MCF 10A (cell line): ENCODE data around the gene ADCY5. TPM values are rescaled to one million over a fixed set of nuclear protein-coding genes. Genes with fewer than 3 reads are reported as not detected.

Source experiments
- BruUV-seq: library from RNA; stranded (reverse); fragments of 400-500 nt; replicated peaks from 2 replicates; lab custom pipeline; 2021; lab: Mats Ljungman, UMichigan
- CTCF ChIA-PET: fragments of 300-600 bp; sonication (Branson Sonifier 250); formaldehyde crosslinking; extraction: SDS; loops from one replicate; lab custom pipeline; 2021; ENCODE audit warnings: antibody characterized with exemption, inconsistent platforms; lab: Yijun Ruan, JAX
- POLR2A ChIA-PET: fragments of 300-600, 350-650 bp; sonication (Branson Sonifier 250); formaldehyde crosslinking; extraction: SDS; loops from one replicate; lab custom pipeline; 2020; ENCODE audit warnings: antibody characterized with exemption, inconsistent platforms; lab: Yijun Ruan, JAX
- DNase-seq: peaks from one replicate; pipeline ENCODE4 v3.0.0-alpha.2; 2018; ENCODE audit not compliant: unreplicated experiment
- H3K27ac Mint-ChIP-seq: one replicate; pipeline ENCODE4 v1.8.0; 2022; ENCODE audit warnings: mild to moderate bottlenecking, low read depth, mixed read lengths; ENCODE audit not compliant: unreplicated experiment
- H3K27me3 Mint-ChIP-seq: one replicate; pipeline ENCODE4 v1.8.0; 2022; ENCODE audit warnings: mixed read lengths; ENCODE audit not compliant: insufficient read depth, unreplicated experiment
- H3K36me3 Mint-ChIP-seq: one replicate; pipeline ENCODE4 v1.8.0; 2022; ENCODE audit warnings: mild to moderate bottlenecking, moderate library complexity, mixed read lengths; ENCODE audit not compliant: insufficient read depth, unreplicated experiment
- H3K4me1 Mint-ChIP-seq: one replicate; pipeline ENCODE4 v1.8.0; 2022; ENCODE audit warnings: mixed read lengths; ENCODE audit not compliant: insufficient read depth, unreplicated experiment
- H3K4me3 Mint-ChIP-seq: one replicate; pipeline ENCODE4 v1.8.0; 2022; ENCODE audit warnings: mild to moderate bottlenecking, moderate library complexity, mixed read lengths; ENCODE audit not compliant: unreplicated experiment
- H3K9me3 Mint-ChIP-seq: one replicate; pipeline ENCODE4 v1.8.0; 2022; ENCODE audit warnings: mixed read lengths; ENCODE audit not compliant: unreplicated experiment
- intact Hi-C: fragments of 100-400 bp; cut with micrococcal nuclease; formaldehyde crosslinking; loops from 2 replicates; pipeline ENCODE4 v1.14.1; 2022
- total RNA-seq: library from RNA; stranded (reverse); gene quantifications from 2 replicates; pipeline ENCODE4 v1.2.3, GENCODE V29; 2022
- TF ChIP-seq, protein P1 (sequence below): fragments of 200-600 bp; IDR thresholded peaks from one replicate; pipeline ENCODE4 v1.8.0; 2022; ENCODE audit warnings: antibody characterized with exemption, mild to moderate bottlenecking; ENCODE audit not compliant: unreplicated experiment

Gene ADCY5
- total RNA-seq, 1 experiment from 2014 or later, result not detected

DNA sequence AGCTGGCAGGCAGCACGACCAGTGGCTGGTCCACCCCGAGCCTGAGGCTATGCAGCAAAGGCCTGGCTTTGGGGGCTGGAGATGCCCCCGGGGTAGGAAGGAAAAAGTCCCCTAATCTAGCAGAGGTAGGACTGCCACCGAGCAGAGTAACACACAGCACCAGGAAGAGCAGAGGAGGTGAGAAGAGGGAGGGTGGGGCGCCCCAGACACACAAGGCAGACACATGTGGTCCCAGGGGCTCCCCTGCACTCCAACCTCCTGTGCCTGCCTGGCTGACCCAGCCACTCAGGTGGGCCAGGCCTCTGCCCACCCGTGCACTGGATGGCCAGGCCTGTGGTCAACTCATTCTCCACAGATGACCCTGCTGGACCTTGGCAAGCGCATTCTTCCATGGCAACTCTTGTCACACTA, 112.4 kb downstream of the ADCY5 start:
- Mint-ChIP-seq H3K36me3 (no peaks in the 10 kb centered on the region), H3K4me1 (no peaks in the 10 kb centered on the region), H3K4me3 (no peak overlapping the region), H3K27ac (no peak overlapping the region), H3K27me3 (no peaks in the 10 kb centered on the region), H3K9me3 (no peaks in the 10 kb centered on the region)
- TF ChIP-seq, protein P1, sequence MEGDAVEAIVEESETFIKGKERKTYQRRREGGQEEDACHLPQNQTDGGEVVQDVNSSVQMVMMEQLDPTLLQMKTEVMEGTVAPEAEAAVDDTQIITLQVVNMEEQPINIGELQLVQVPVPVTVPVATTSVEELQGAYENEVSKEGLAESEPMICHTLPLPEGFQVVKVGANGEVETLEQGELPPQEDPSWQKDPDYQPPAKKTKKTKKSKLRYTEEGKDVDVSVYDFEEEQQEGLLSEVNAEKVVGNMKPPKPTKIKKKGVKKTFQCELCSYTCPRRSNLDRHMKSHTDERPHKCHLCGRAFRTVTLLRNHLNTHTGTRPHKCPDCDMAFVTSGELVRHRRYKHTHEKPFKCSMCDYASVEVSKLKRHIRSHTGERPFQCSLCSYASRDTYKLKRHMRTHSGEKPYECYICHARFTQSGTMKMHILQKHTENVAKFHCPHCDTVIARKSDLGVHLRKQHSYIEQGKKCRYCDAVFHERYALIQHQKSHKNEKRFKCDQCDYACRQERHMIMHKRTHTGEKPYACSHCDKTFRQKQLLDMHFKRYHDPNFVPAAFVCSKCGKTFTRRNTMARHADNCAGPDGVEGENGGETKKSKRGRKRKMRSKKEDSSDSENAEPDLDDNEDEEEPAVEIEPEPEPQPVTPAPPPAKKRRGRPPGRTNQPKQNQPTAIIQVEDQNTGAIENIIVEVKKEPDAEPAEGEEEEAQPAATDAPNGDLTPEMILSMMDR, result no peak
- no peak for DNase-seq
- intact Hi-C loops, result no loop called here
- BruUV-seq, result no TSS peak
- POLR2A ChIA-PET, result interaction anchor here (0.9 kb wide), 1 partner anchor 10 kb away, joined by 4 read pairs; no protein-coding TSS in a partner anchor
- CTCF ChIA-PET, result interaction anchor here (0.7 kb wide), 1 partner anchor 118 kb away, joined by 3 read pairs; no protein-coding TSS in a partner anchor

DNA sequence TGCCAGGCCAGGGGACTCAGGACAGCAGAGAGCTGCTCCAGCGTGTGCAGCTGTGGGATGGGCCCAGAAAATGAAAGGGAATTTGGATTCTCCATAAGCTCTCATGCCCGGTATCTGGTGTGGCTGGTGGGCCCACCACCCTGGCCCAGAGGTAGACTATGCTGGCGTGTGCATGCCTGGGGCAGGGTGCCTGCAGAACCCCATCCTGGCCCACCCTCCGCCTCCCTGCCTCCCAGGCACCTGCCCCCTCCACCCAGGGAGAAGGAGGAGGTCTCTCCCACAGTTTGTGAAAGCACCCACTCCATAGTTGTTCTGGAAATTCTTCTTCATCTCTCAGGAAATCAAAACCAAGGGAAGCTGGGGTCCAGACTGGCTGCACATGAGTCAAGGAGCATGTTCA, 112.9 kb downstream of the ADCY5 start:
- H3K9me3 Mint-ChIP-seq, result no peaks in the 10 kb centered on the region
- H3K4me1 Mint-ChIP-seq, result no peaks in the 10 kb centered on the region
- no peaks in the 10 kb centered on the region for H3K27me3 Mint-ChIP-seq
- BruUV-seq, result no TSS peak
- intact Hi-C loops, result no loop called here
- TF ChIP-seq, protein P1, result no peak
- no peak overlapping the region for H3K27ac Mint-ChIP-seq
- H3K4me3 Mint-ChIP-seq, result no peak overlapping the region
- ChIA-PET CTCF (interaction anchor here (0.7 kb wide), 1 partner anchor 118 kb away, joined by 3 read pairs; no protein-coding TSS in a partner anchor), POLR2A (interaction anchor here (0.9 kb wide), 1 partner anchor 9 kb away, joined by 4 read pairs; no protein-coding TSS in a partner anchor)
- H3K36me3 Mint-ChIP-seq, result no peaks in the 10 kb centered on the region
- no peak for DNase-seq

DNA sequence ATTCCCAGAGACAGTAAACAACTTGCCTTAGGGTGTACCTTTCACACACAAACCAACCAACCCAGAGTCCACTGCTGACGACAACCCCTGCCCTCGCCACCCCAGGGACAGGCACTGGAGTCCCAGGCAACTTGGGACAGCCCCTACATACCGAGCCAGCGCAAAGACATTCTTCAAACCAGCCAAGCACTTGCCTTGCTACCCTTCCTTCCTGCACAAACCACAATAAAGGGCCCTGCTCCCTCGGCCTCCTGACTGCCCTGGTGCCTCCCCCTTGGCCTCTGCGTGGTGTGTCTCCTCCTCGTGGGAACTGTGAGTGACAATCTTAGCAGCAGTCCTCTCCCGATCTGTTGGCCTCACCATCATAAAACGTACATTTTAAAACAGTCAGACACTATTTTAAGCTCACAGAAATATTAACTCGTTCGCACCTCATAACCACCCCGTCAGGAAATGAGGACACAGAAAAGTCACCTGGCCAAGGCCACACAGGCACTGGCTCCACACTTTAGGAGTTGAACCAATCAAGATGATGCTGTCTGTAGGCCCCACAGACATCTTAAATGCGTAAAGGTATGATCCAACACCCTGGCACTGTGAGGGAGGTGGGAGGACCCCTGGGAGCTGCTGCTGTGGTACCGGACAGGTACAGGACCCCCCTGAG, 113.8 kb downstream of the ADCY5 start:
- TF ChIP-seq, protein P1, result no peak
- no peak for DNase-seq
- Mint-ChIP-seq H3K27ac (no peak overlapping the region), H3K4me3 (no peak overlapping the region), H3K27me3 (no peaks in the 10 kb centered on the region), H3K9me3 (no peaks in the 10 kb centered on the region), H3K36me3 (no peaks in the 10 kb centered on the region), H3K4me1 (peaks cover 2% of the 10 kb centered on the region)
- intact Hi-C loops, result no loop called here
- POLR2A ChIA-PET, result interaction anchor here (0.9 kb wide), 1 partner anchor 8 kb away, joined by 4 read pairs; no protein-coding TSS in a partner anchor
- no TSS peak for BruUV-seq
- CTCF ChIA-PET, result interaction anchor here (1.4 kb wide), 1 partner anchor 224 kb away, joined by 5 read pairs; no protein-coding TSS in a partner anchor

DNA sequence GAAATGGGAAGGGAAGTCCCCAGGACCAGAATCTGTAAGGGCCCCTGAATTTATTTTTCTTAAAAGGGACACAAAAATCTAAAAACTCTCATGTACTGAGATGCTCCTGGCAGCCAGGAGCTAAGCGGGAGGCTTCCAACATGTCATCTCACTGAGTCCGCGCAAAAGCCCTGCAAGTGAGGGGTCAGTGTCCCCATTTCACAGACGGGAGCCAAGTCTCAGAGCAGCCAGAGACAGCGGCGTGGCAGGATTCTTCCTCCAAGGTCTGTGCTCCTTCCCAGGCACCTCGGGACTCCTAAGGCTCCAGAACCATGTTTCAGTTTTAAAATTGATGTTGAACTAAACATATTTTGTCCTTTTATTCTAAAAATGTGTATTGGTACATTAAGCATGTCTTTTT, 114.8 kb downstream of the ADCY5 start:
- CTCF ChIA-PET, result interaction anchor here (0.7 to 1.4 kb wide), 2 partner anchors 225 to 1788 kb away, joined by 4 to 5 read pairs; no protein-coding TSS in a partner anchor
- no peaks in the 10 kb centered on the region for H3K36me3 Mint-ChIP-seq
- POLR2A ChIA-PET, result interaction anchor here (0.7 kb wide), 1 partner anchor 12 kb away, joined by 3 read pairs; no protein-coding TSS in a partner anchor

More for the DNA sequence above, 114.8 kb downstream of the ADCY5 start:
- no peaks in the 10 kb centered on the region for H3K27me3 Mint-ChIP-seq
- H3K27ac Mint-ChIP-seq, result no peak overlapping the region
- intact Hi-C loops, result no loop called here
- BruUV-seq, result no TSS peak
- peaks cover 8% of the 10 kb centered on the region for H3K4me1 Mint-ChIP-seq
- TF ChIP-seq, protein P1, result no peak
- no peaks in the 10 kb centered on the region for H3K9me3 Mint-ChIP-seq
- no peak for DNase-seq
- H3K4me3 Mint-ChIP-seq, result no peak overlapping the region
